Dermis blood vessel endothelial cell (primary cell): ENCODE measurements around the gene PRIMA1. TPM values are rescaled to one million over a fixed set of nuclear protein-coding genes. Genes with fewer than 3 reads are reported as not detected.

ENCODE experiments used
- total RNA-seq: library from RNA; depleted of rRNA; stranded (reverse); fragments of >200 nt; gene quantifications from 2 replicates; pipeline ENCODE4 v1.2.3, GENCODE V29; 2014

The PRIMA1 gene
- total RNA-seq, 1 donor from 2014 or later, result not detected

Other genes starting within 250 kb of the PRIMA1 start
- gene FAM181A, start 138.9 kb upstream of the PRIMA1 start, total RNA-seq, result not detected in 2 replicates
- gene ASB2, start 188.1 kb upstream of the PRIMA1 start, total RNA-seq, result 0.05 TPM in 1 of 2 replicates, not detected in the other
- gene CCDC197, start 208.8 kb upstream of the PRIMA1 start, total RNA-seq, result not detected in 2 replicates
- 0.68 and 0.84 TPM in 2 replicates for gene OTUB2, start 237.9 kb upstream of the PRIMA1 start, total RNA-seq